Heart left ventricle (tissue), 13 donors: ENCODE measurements around the gene CNN2.

ENCODE experiments used
- POLR2A ChIP-seq, 2 donors: fragments of 450-650 bp; IDR thresholded peaks; one replicate each; pipeline ENCODE4 v1.6.1; 2017; ENCODE audit warnings: antibody characterized with exemption in 2 of 2, mild to moderate bottlenecking in 2 of 2, moderate library complexity in 2 of 2
- TF ChIP-seq, protein P1 (sequence below), 12 donors: fragments of 200-600 bp; sonication (generic) in 4 of 12; IDR thresholded peaks; one replicate each; pipeline versions ENCODE4 v1.5.0 to v1.8.0; 2018 to 2022; ENCODE audit warnings: antibody characterized with exemption in 12 of 12, mild to moderate bottlenecking in 5 of 12
- donor health status: ischemic (EF 13 %, LVEDD 7.1; RV severe dilation, severe dysfunction).
- donor health status: DM: no; HTN: yes; CAD: no.
- donor health status: DM: no; HTN: no; CAD: no.
- donor health status: ischemic (EF 25% LVEDD 6.9; RV normal size, moderate dysfunction).
- donor health status: ischemic (EF 25% LVEDD 5.7; RV mildly dilated, moderate dysfunction).
- donor health status: ischemic (EF 35%, LVEDD 5.7; RV mildly dilated, moderate dysfunction).
- donor health status: nonischemic (EF 11% LVEDD 7.7; RV severe dilation, severe dysfunction).
- donor health status: DM: yes; HTN: yes; CAD: no.
- donor health status: PGD.
- donor health status: ischemic (EF 29% LVEDD 5.4; RV normal size, mild dysfunction).
- donor health status: nonischemic (EF 23%, LVEDD 6.1; RV moderate dilation, normal function).

GRCh38 chr19:1076046-1076386 is 49.6 kb downstream of the CNN2 start:
- no peak for TF ChIP-seq POLR2A (IDR thresholded peaks at IDR 0.05)
- TF ChIP-seq, protein P1, sequence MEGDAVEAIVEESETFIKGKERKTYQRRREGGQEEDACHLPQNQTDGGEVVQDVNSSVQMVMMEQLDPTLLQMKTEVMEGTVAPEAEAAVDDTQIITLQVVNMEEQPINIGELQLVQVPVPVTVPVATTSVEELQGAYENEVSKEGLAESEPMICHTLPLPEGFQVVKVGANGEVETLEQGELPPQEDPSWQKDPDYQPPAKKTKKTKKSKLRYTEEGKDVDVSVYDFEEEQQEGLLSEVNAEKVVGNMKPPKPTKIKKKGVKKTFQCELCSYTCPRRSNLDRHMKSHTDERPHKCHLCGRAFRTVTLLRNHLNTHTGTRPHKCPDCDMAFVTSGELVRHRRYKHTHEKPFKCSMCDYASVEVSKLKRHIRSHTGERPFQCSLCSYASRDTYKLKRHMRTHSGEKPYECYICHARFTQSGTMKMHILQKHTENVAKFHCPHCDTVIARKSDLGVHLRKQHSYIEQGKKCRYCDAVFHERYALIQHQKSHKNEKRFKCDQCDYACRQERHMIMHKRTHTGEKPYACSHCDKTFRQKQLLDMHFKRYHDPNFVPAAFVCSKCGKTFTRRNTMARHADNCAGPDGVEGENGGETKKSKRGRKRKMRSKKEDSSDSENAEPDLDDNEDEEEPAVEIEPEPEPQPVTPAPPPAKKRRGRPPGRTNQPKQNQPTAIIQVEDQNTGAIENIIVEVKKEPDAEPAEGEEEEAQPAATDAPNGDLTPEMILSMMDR (IDR thresholded peaks at IDR 0.05): no peak
